Measurements from ENCODE around the gene PRPS1.

- peak; percentile 27 to 35 for TF ChIP-seq POLR2A (IDR thresholded peaks at IDR 0.05)
- TF ChIP-seq CTCF (IDR thresholded peaks at IDR 0.05), result no peak
- no peak for TF ChIP-seq EP300 (IDR thresholded peaks at IDR 0.05)
Observed at GRCh38 chrX:107674480-107675364, 46.4 kb downstream of the PRPS1 start.

All from gastroesophageal sphincter (tissue), 3 donors.